DND-41 (cell line): ENCODE results near the gene ZNF277.
A peak's percentile ranks its signal among the peaks of the same experiment; 100 is the strongest.

Experiments
- ATAC-seq: fragments of 200-7000 bp; cut with Tn5 transposase; 3 replicates; pipeline ENCODE4 v1.9.1; 2021; ENCODE audit warnings: low read depth; ENCODE audit not compliant: insufficient read depth
- DNase-seq: peaks from one replicate; pipeline ENCODE4 v3.0.0-alpha.2; 2020
- H2AFZ ChIP-seq: 2 replicates; pipeline ENCODE4 v1.6.0; 2012; ENCODE audit warnings: low read depth, low read length
- H3K27ac ChIP-seq: 2 replicates; pipeline ENCODE4 v1.5.1; 2012; ENCODE audit warnings: low read length, inconsistent platforms
- H3K27me3 ChIP-seq: fragments of 200-600 bp; sonication (generic); 2 replicates; pipeline ENCODE4 v1.6.0; 2012; ENCODE audit warnings: low read length, mild to moderate bottlenecking, inconsistent platforms; ENCODE audit not compliant: insufficient read depth, poor library complexity
- H3K36me3 ChIP-seq: 2 replicates; pipeline ENCODE4 v1.5.1; 2012; ENCODE audit warnings: low read length, inconsistent platforms; ENCODE audit not compliant: insufficient read depth
- H3K4me1 ChIP-seq: 2 replicates; pipeline ENCODE4 v1.5.1; 2012; ENCODE audit warnings: mild to moderate bottlenecking, low read length; ENCODE audit not compliant: insufficient read depth
- H3K4me2 ChIP-seq: 2 replicates; pipeline ENCODE4 v1.6.0; 2012; ENCODE audit warnings: mild to moderate bottlenecking, moderate library complexity, low read length, inconsistent platforms; ENCODE audit not compliant: insufficient read depth
- H3K4me3 ChIP-seq, 2 experiments: fragments of 200-600 bp in 1 of 2; shearing (Covaris generic) in 1 of 2; 2 replicates each; pipeline ENCODE4 v1.5.1; 2012 to 2016; ENCODE audit warnings: inconsistent platforms in 2 of 2, low read length in 2 of 2, mild to moderate bottlenecking in 2 of 2, low read depth in 1 of 2, moderate library complexity in 1 of 2
- H3K79me2 ChIP-seq: 2 replicates; pipeline ENCODE4 v1.6.0; 2012; ENCODE audit warnings: low read length, inconsistent platforms; ENCODE audit not compliant: insufficient read depth
- H3K9ac ChIP-seq: 2 replicates; pipeline ENCODE4 v1.6.0; 2012; ENCODE audit warnings: low read depth, mild to moderate bottlenecking, inconsistent platforms, low read length, moderate library complexity
- H3K9me3 ChIP-seq: 2 replicates; pipeline ENCODE4 v1.5.1; 2012; ENCODE audit warnings: low read length, moderate library complexity, mild to moderate bottlenecking, inconsistent platforms; ENCODE audit not compliant: insufficient read depth, severe bottlenecking
- H4K20me1 ChIP-seq: 2 replicates; pipeline ENCODE4 v1.6.0; 2012; ENCODE audit warnings: low read length; ENCODE audit not compliant: insufficient read depth
- CTCF ChIP-seq: IDR thresholded peaks from 2 replicates; pipeline ENCODE4 v1.5.1; 2012; ENCODE audit warnings: borderline replicate concordance, low read length, moderate library complexity, mild to moderate bottlenecking; ENCODE audit not compliant: poor library complexity, severe bottlenecking; ENCODE audit errors: extremely low read depth
- EZH2 ChIP-seq: IDR thresholded peaks from 3 replicates; pipeline ENCODE4 v1.6.1; 2012; ENCODE audit warnings: borderline replicate concordance, low read depth, mild to moderate bottlenecking, moderate library complexity, low read length, inconsistent platforms; ENCODE audit not compliant: severe bottlenecking

ZNF277 gene

GRCh38 chr7:112207765-112208164, 1.3 kb downstream of the ZNF277 start:
- peak overlapping the region; percentile 89 to 93; a peak in 3 of 4 replicates for H3K4me3 ChIP-seq
- no peak for TF ChIP-seq EZH2
- TF ChIP-seq CTCF: no peak
- H4K20me1 ChIP-seq: peaks cover 4% of the 10 kb centered on the region; the same call in 1 of the 2 replicates
- H3K27ac ChIP-seq: no peak overlapping the region
- H3K79me2 ChIP-seq: peaks cover 55% of the 10 kb centered on the region
- DNase-seq (no peak), ATAC-seq (no peak)
- peaks cover 37% of the 10 kb centered on the region for H3K4me1 ChIP-seq
- peak overlapping the region; percentile 67; the same call in 1 of the 2 replicates for H3K9ac ChIP-seq
- H3K27me3 ChIP-seq: peaks cover 22% of the 10 kb centered on the region
- H3K9me3 ChIP-seq: no peaks in the 10 kb centered on the region
- H3K36me3 ChIP-seq: peaks cover 4% of the 10 kb centered on the region; the same call in 1 of the 2 replicates
- no peak overlapping the region for H2AFZ ChIP-seq
- H3K4me2 ChIP-seq: peak overlapping the region; percentile 100

GRCh38 chr7:112211348-112211907, 4.9 kb downstream of the ZNF277 start:
- ATAC-seq (no peak), DNase-seq (no peak)
- Histone ChIP-seq H3K9ac (no peak overlapping the region), H3K4me3 (no peak overlapping the region), H2AFZ (no peak overlapping the region), H3K9me3 (no peaks in the 10 kb centered on the region), H3K4me2 (no peak overlapping the region), H3K36me3 (peaks cover 4% of the 10 kb centered on the region; the same call in 1 of the 2 replicates), H3K4me1 (peaks cover 10% of the 10 kb centered on the region), H3K79me2 (peaks cover 88% of the 10 kb centered on the region), H4K20me1 (peaks cover 22% of the 10 kb centered on the region), H3K27ac (no peak overlapping the region), H3K27me3 (no peaks in the 10 kb centered on the region)
- TF ChIP-seq EZH2 (no peak), CTCF (no peak)

GRCh38 chr7:112212571-112212970, 6.1 kb downstream of the ZNF277 start:
- no peaks in the 10 kb centered on the region for H3K36me3 ChIP-seq
- H3K4me1 ChIP-seq: peaks cover 5% of the 10 kb centered on the region
- H2AFZ ChIP-seq: no peak overlapping the region
- no peak for DNase-seq
- TF ChIP-seq EZH2 (no peak), CTCF (no peak)
- no peak overlapping the region for H3K27ac ChIP-seq
- no peak overlapping the region for H3K4me2 ChIP-seq
- no peak for ATAC-seq
- H3K79me2 ChIP-seq: peaks cover 85% of the 10 kb centered on the region
- H4K20me1 ChIP-seq: peaks cover 22% of the 10 kb centered on the region
- H3K4me3 ChIP-seq: no peak overlapping the region
- no peak overlapping the region for H3K9ac ChIP-seq
- H3K9me3 ChIP-seq: no peaks in the 10 kb centered on the region
- H3K27me3 ChIP-seq: no peaks in the 10 kb centered on the region

- Histone ChIP-seq H4K20me1 (peaks cover 26% of the 10 kb centered on the region), H3K9ac (no peak overlapping the region), H3K9me3 (no peaks in the 10 kb centered on the region), H3K27ac (no peak overlapping the region), H3K4me2 (no peak overlapping the region), H3K36me3 (no peaks in the 10 kb centered on the region), H3K4me1 (no peaks in the 10 kb centered on the region), H3K79me2 (peaks cover 85% of the 10 kb centered on the region), H2AFZ (no peak overlapping the region), H3K27me3 (no peaks in the 10 kb centered on the region), H3K4me3 (no peak overlapping the region)
- no peak for DNase-seq
- no peak for ATAC-seq
- no peak for TF ChIP-seq EZH2
- no peak for TF ChIP-seq CTCF
Measured at GRCh38 chr7:112213735-112214134, 7.2 kb downstream of the ZNF277 start.
